Right lobe of liver (tissue), 4 donors: Measurements from ENCODE around the gene AFG1L.

Source experiments
- POLR2A ChIP-seq: fragments of 450-650 bp; IDR thresholded peaks from one replicate; pipeline ENCODE4 v1.6.1; 2017; ENCODE audit warnings: antibody characterized with exemption, mild to moderate bottlenecking
- TF ChIP-seq, protein P1 (sequence below), 4 donors: fragments of 200-600 bp in 3 of 4; fragments of 450-650 bp in 1 of 4; IDR thresholded peaks; one replicate each; pipeline versions ENCODE4 v1.5.1 to v1.8.0; 2016 to 2022; ENCODE audit warnings: antibody characterized with exemption in 4 of 4, mild to moderate bottlenecking in 2 of 4
- donor health status: DM: no; HTN: no; CAD: no.
- donor health status: DM: no; HTN: no; CAD: no.
- donor health status: DM: no; HTN: yes; CAD: no.

GRCh38 chr6:108492131-108492766, 197.4 kb downstream of the AFG1L start:
- TF ChIP-seq, protein P1, sequence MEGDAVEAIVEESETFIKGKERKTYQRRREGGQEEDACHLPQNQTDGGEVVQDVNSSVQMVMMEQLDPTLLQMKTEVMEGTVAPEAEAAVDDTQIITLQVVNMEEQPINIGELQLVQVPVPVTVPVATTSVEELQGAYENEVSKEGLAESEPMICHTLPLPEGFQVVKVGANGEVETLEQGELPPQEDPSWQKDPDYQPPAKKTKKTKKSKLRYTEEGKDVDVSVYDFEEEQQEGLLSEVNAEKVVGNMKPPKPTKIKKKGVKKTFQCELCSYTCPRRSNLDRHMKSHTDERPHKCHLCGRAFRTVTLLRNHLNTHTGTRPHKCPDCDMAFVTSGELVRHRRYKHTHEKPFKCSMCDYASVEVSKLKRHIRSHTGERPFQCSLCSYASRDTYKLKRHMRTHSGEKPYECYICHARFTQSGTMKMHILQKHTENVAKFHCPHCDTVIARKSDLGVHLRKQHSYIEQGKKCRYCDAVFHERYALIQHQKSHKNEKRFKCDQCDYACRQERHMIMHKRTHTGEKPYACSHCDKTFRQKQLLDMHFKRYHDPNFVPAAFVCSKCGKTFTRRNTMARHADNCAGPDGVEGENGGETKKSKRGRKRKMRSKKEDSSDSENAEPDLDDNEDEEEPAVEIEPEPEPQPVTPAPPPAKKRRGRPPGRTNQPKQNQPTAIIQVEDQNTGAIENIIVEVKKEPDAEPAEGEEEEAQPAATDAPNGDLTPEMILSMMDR (IDR thresholded peaks at IDR 0.05): peak; percentile 57 to 75 (median 68)
- no peak for TF ChIP-seq POLR2A
